Measurements from ENCODE around the gene DLG2. TPM values are rescaled to one million over a fixed set of nuclear protein-coding genes. Genes with fewer than 3 reads are reported as not detected.

The DLG2 gene
- total and polyA plus RNA-seq, 2 of the 4 experiments (the other 2 are of a cell fraction), result 0.31 to 0.36 TPM

DNA sequence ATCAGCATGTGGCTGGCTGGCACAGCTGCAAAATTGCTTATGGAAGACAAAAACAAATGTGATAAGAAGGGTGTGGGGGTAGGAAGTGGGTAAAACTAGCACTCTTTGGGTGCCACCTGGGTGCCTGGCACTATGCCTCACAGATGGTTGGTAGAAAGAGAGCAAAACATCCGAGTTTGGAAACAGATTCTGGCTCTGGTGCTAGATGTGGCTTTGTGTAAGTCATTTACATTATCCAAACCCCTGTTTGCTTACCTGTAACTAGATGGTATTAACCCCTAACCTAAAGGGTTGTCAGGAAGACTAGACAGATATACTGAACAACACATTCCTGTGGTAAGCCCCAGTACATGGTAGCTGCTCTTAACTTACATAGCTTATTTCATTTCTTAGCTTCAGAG lies 905.6 kb downstream of the DLG2 start:
- Histone ChIP-seq H3K36me3 (ENCODE audit: control insufficient read depth, insufficient read depth, low read length) (no peaks in the 10 kb centered on the region), H2BK5ac (ENCODE audit: low read depth, low read length, poor library complexity, severe bottlenecking) (no peak overlapping the region), H3K23ac (ENCODE audit: low read depth, low read length) (no peak overlapping the region), H3K18ac (ENCODE audit: low read depth, low read length) (no peak overlapping the region), H3K9me3 (ENCODE audit: control insufficient read depth, insufficient read depth, low read length) (no peaks in the 10 kb centered on the region; the same call in 1 of the 2 replicates), H4K5ac (ENCODE audit: low read depth, low read length) (no peak overlapping the region), H3K14ac (replicated peaks; ENCODE audit: low read depth, low read length) (no peak overlapping the region), H2BK20ac (ENCODE audit: low read depth, low read length) (no peak overlapping the region), H4K20me1 (ENCODE audit: insufficient read depth, low read length) (no peaks in the 10 kb centered on the region), H3K56ac (ENCODE audit: extremely low read depth, insufficient read depth, low read length) (no peak overlapping the region), H3K9me1 (ENCODE audit: insufficient read depth, low read length) (no peaks in the 10 kb centered on the region), H2BK15ac (ENCODE audit: low read depth, low read length) (no peak overlapping the region), H3K4me2 (ENCODE audit: low read depth, low read length) (no peak overlapping the region), H3K4me1 (ENCODE audit: control insufficient read depth, insufficient read depth, low read length) (no peaks in the 10 kb centered on the region), H3K9ac (ENCODE audit: low read depth, low read length) (no peak overlapping the region), H4K91ac (ENCODE audit: insufficient read depth, low read depth, low read length) (no peak overlapping the region), H2BK120ac (ENCODE audit: low read depth, low read length) (no peak overlapping the region), H4K8ac (ENCODE audit: low read depth in 2 of 2, low read length in 2 of 2) (no peak overlapping the region), H3K4ac (ENCODE audit: low read depth, low read length) (no peak overlapping the region), H3K27me3 (ENCODE audit: control insufficient read depth, insufficient read depth, low read length) (peaks cover 1% of the 10 kb centered on the region), H2AK9ac (replicated peaks; ENCODE audit: low read depth, low read length, poor library complexity) (no peak overlapping the region), H3K79me1 (ENCODE audit: low read depth in 1 of 2, low read length in 2 of 2) (no peaks in the 10 kb centered on the region), H2AFZ (replicated peaks; ENCODE audit: low read length, poor library complexity) (no peak overlapping the region), H3K27ac (ENCODE audit: insufficient read depth, low read length) (no peak overlapping the region), H2AK5ac (ENCODE audit: low read depth, low read length) (no peak overlapping the region), H3K4me3 (ENCODE audit: insufficient read depth, low read depth, low read length) (no peak overlapping the region)
- no peak for ATAC-seq (ENCODE audit: low read depth)
- dilution Hi-C loops (cut with HindIII; ENCODE audit: low sequenced_read_pairs, unreplicated experiment), result no loop called here
- intact Hi-C loops (cut with micrococcal nuclease), result no loop called here
- ChIA-PET POLR2A (ENCODE audit: unreplicated experiment) (no interaction called here), CTCF (no interaction called here)
- in situ Hi-C loops (cut with MboI; ENCODE audit: low sequenced_read_pairs), result no loop called here
- no peak for TF ChIP-seq RFX5 (IDR thresholded peaks at IDR 0.05; ENCODE audit: low read depth, low read length)
- no peak for TF ChIP-seq POLR2A (IDR thresholded peaks at IDR 0.05; ENCODE audit: low read depth, low read length)
- TF ChIP-seq CEBPB (IDR thresholded peaks at IDR 0.05; ENCODE audit: low read depth, low read length), result no peak
- no peak for TF ChIP-seq MXI1 (IDR thresholded peaks at IDR 0.05; ENCODE audit: borderline replicate concordance, low read depth, low read length)
- no peak for TF ChIP-seq SMC3 (IDR thresholded peaks at IDR 0.05; ENCODE audit: low read depth, low read length)
- TF ChIP-seq CHD1 (IDR thresholded peaks at IDR 0.05; ENCODE audit: low read depth, low read length), result no peak
- TF ChIP-seq, protein P1, sequence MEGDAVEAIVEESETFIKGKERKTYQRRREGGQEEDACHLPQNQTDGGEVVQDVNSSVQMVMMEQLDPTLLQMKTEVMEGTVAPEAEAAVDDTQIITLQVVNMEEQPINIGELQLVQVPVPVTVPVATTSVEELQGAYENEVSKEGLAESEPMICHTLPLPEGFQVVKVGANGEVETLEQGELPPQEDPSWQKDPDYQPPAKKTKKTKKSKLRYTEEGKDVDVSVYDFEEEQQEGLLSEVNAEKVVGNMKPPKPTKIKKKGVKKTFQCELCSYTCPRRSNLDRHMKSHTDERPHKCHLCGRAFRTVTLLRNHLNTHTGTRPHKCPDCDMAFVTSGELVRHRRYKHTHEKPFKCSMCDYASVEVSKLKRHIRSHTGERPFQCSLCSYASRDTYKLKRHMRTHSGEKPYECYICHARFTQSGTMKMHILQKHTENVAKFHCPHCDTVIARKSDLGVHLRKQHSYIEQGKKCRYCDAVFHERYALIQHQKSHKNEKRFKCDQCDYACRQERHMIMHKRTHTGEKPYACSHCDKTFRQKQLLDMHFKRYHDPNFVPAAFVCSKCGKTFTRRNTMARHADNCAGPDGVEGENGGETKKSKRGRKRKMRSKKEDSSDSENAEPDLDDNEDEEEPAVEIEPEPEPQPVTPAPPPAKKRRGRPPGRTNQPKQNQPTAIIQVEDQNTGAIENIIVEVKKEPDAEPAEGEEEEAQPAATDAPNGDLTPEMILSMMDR (conservative IDR thresholded peaks at IDR 0.05; ENCODE audit: low read depth, low read length), result no peak
- TF ChIP-seq NFE2L2 (IDR thresholded peaks at IDR 0.05; ENCODE audit: low read depth, low read length), result no peak
- TF ChIP-seq MAZ (IDR thresholded peaks at IDR 0.05; ENCODE audit: borderline replicate concordance, low read depth, low read length), result no peak
- TF ChIP-seq RCOR1 (IDR thresholded peaks at IDR 0.05; ENCODE audit: insufficient replicate concordance, low read length), result no peak
- no peak for TF ChIP-seq MAFK (IDR thresholded peaks at IDR 0.05; ENCODE audit: low read depth, low read length)
- TF ChIP-seq RAD21 (IDR thresholded peaks at IDR 0.05; ENCODE audit: low read length), result no peak
- TF ChIP-seq FOS (IDR thresholded peaks at IDR 0.05; ENCODE audit: low read depth, low read length), result no peak
- TF ChIP-seq ELK1 (IDR thresholded peaks at IDR 0.05; ENCODE audit: borderline replicate concordance, low read depth, low read length), result no peak
- TF ChIP-seq, protein P2, sequence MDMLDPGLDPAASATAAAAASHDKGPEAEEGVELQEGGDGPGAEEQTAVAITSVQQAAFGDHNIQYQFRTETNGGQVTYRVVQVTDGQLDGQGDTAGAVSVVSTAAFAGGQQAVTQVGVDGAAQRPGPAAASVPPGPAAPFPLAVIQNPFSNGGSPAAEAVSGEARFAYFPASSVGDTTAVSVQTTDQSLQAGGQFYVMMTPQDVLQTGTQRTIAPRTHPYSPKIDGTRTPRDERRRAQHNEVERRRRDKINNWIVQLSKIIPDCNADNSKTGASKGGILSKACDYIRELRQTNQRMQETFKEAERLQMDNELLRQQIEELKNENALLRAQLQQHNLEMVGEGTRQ (IDR thresholded peaks at IDR 0.05; ENCODE audit: low read depth, low read length), result no peak
- no peak for DNase-seq
- no CpG with 5 or more reads among the region's 1 CpG for WGBS, 2 experiments (ENCODE audit: extremely low coverage in 2 of 2, insufficient read length in 1 of 2)
- BruUV-seq (replicated peaks), result no TSS peak

Measured in IMR-90 (cell line).